ENCODE measurements around the gene ELAVL3.
A peak's percentile ranks its signal among the peaks of the same experiment; 100 is the strongest.

ELAVL3 gene

GRCh38 chr19:11485245-11485837 is 4.5 kb upstream of the ELAVL3 start:
- Histone ChIP-seq H3K4me3 (ENCODE audit: low read length in 2 of 2) (no peak overlapping the region), H3K9me3 (ENCODE audit: control insufficient read depth in 2 of 2, low read length in 2 of 2) (no peaks in the 10 kb centered on the region), H3K36me3 (ENCODE audit: control insufficient read depth in 2 of 2, insufficient read depth in 2 of 2, low read length in 2 of 2) (peaks cover 0 to 4% of the 10 kb centered on the region in 2 donors), H3K4me1 (ENCODE audit: control insufficient read depth, insufficient read depth, low read length) (peaks cover 17% of the 10 kb centered on the region), H3K9ac (ENCODE audit: low read length in 2 of 2) (no peak overlapping the region), H3K27me3 (ENCODE audit: control insufficient read depth in 1 of 2, insufficient read depth in 2 of 2, low read length in 2 of 2) (peaks cover 24 to 44% of the 10 kb centered on the region in 2 donors), H3K27ac (ENCODE audit: low read length) (no peak overlapping the region)

GRCh38 chr19:11483366-11484111 is 2.7 kb upstream of the ELAVL3 start:
- no peak overlapping the region for H3K27ac ChIP-seq (ENCODE audit: low read length)
- H3K9me3 ChIP-seq (ENCODE audit: control insufficient read depth in 2 of 2, low read length in 2 of 2) = no peaks in the 10 kb centered on the region
- no peak overlapping the region for H3K9ac ChIP-seq (ENCODE audit: low read length in 2 of 2)
- H3K27me3 ChIP-seq (ENCODE audit: control insufficient read depth in 1 of 2, insufficient read depth in 2 of 2, low read length in 2 of 2) = peaks cover 25 to 55% of the 10 kb centered on the region in 2 donors
- peaks cover 0 to 4% of the 10 kb centered on the region in 2 donors for H3K36me3 ChIP-seq (ENCODE audit: control insufficient read depth in 2 of 2, insufficient read depth in 2 of 2, low read length in 2 of 2)
- H3K4me1 ChIP-seq (ENCODE audit: control insufficient read depth, insufficient read depth, low read length) = peaks cover 25% of the 10 kb centered on the region
- no peak overlapping the region for H3K4me3 ChIP-seq (ENCODE audit: low read length in 2 of 2)

GRCh38 chr19:11482384-11483050 is 1.7 kb upstream of the ELAVL3 start:
- no peaks in the 10 kb centered on the region for H3K9me3 ChIP-seq (ENCODE audit: control insufficient read depth in 2 of 2, low read length in 2 of 2)
- H3K27ac ChIP-seq (ENCODE audit: low read length) = no peak overlapping the region
- peak overlapping the region; percentile 22 to 40 for H3K4me3 ChIP-seq (ENCODE audit: low read length in 2 of 2)
- peaks cover 27 to 55% of the 10 kb centered on the region in 2 donors for H3K27me3 ChIP-seq (ENCODE audit: control insufficient read depth in 1 of 2, insufficient read depth in 2 of 2, low read length in 2 of 2)
- no peak overlapping the region for H3K9ac ChIP-seq (ENCODE audit: low read length in 2 of 2)
- H3K36me3 ChIP-seq (ENCODE audit: control insufficient read depth in 2 of 2, insufficient read depth in 2 of 2, low read length in 2 of 2) = peaks cover 0 to 4% of the 10 kb centered on the region in 2 donors
- peaks cover 25% of the 10 kb centered on the region for H3K4me1 ChIP-seq (ENCODE audit: control insufficient read depth, insufficient read depth, low read length)

GRCh38 chr19:11481534-11482383 is 913 bp upstream of the ELAVL3 start:
- no peak overlapping the region for H3K9ac ChIP-seq (ENCODE audit: low read length in 2 of 2)
- peaks cover 25% of the 10 kb centered on the region for H3K4me1 ChIP-seq (ENCODE audit: control insufficient read depth, insufficient read depth, low read length)

GRCh38 chr19:11479898-11480714 is 740 bp downstream of the ELAVL3 start:
- no peak overlapping the region for H3K9ac ChIP-seq (ENCODE audit: low read length in 2 of 2)
- H3K27ac ChIP-seq (ENCODE audit: low read length) = no peak overlapping the region
- H3K36me3 ChIP-seq (ENCODE audit: control insufficient read depth in 2 of 2, insufficient read depth in 2 of 2, low read length in 2 of 2) = peaks cover 0 to 4% of the 10 kb centered on the region in 2 donors
- no peaks in the 10 kb centered on the region for H3K9me3 ChIP-seq (ENCODE audit: control insufficient read depth in 2 of 2, low read length in 2 of 2)
- H3K27me3 ChIP-seq (ENCODE audit: control insufficient read depth in 1 of 2, insufficient read depth in 2 of 2, low read length in 2 of 2) = peaks cover 25 to 52% of the 10 kb centered on the region in 2 donors
- H3K4me3 ChIP-seq (ENCODE audit: low read length in 2 of 2) = peak overlapping the region in 1 of 2 donors; percentile 22
- peaks cover 25% of the 10 kb centered on the region for H3K4me1 ChIP-seq (ENCODE audit: control insufficient read depth, insufficient read depth, low read length)

More at GRCh38 chr19:11481534-11482383, 913 bp upstream of the ELAVL3 start:
- Histone ChIP-seq H3K27ac (ENCODE audit: low read length) (no peak overlapping the region), H3K9me3 (ENCODE audit: control insufficient read depth in 2 of 2, low read length in 2 of 2) (no peaks in the 10 kb centered on the region), H3K4me3 (ENCODE audit: low read length in 2 of 2) (peak overlapping the region; percentile 22 to 40), H3K27me3 (ENCODE audit: control insufficient read depth in 1 of 2, insufficient read depth in 2 of 2, low read length in 2 of 2) (peaks cover 27 to 55% of the 10 kb centered on the region in 2 donors), H3K36me3 (ENCODE audit: control insufficient read depth in 2 of 2, insufficient read depth in 2 of 2, low read length in 2 of 2) (peaks cover 0 to 4% of the 10 kb centered on the region in 2 donors)

GRCh38 chr19:11479090-11479897 is 1.6 kb downstream of the ELAVL3 start:
- peaks cover 25 to 50% of the 10 kb centered on the region in 2 donors for H3K27me3 ChIP-seq (ENCODE audit: control insufficient read depth in 1 of 2, insufficient read depth in 2 of 2, low read length in 2 of 2)
- H3K4me3 ChIP-seq (ENCODE audit: low read length in 2 of 2) = no peak overlapping the region
- no peak overlapping the region for H3K9ac ChIP-seq (ENCODE audit: low read length in 2 of 2)
- H3K9me3 ChIP-seq (ENCODE audit: control insufficient read depth in 2 of 2, low read length in 2 of 2) = no peaks in the 10 kb centered on the region
- H3K36me3 ChIP-seq (ENCODE audit: control insufficient read depth in 2 of 2, insufficient read depth in 2 of 2, low read length in 2 of 2) = peaks cover 0 to 4% of the 10 kb centered on the region in 2 donors
- H3K4me1 ChIP-seq (ENCODE audit: control insufficient read depth, insufficient read depth, low read length) = peaks cover 25% of the 10 kb centered on the region
- H3K27ac ChIP-seq (ENCODE audit: low read length) = no peak overlapping the region

GRCh38 chr19:11478167-11479089 is 2.4 kb downstream of the ELAVL3 start:
- H3K27me3 ChIP-seq (ENCODE audit: control insufficient read depth in 1 of 2, insufficient read depth in 2 of 2, low read length in 2 of 2) = peaks cover 21 to 42% of the 10 kb centered on the region in 2 donors
- H3K9ac ChIP-seq (ENCODE audit: low read length in 2 of 2) = no peak overlapping the region
- H3K27ac ChIP-seq (ENCODE audit: low read length) = no peak overlapping the region
- no peaks in the 10 kb centered on the region for H3K36me3 ChIP-seq (ENCODE audit: control insufficient read depth in 2 of 2, insufficient read depth in 2 of 2, low read length in 2 of 2)
- H3K4me3 ChIP-seq (ENCODE audit: low read length in 2 of 2) = no peak overlapping the region
- H3K9me3 ChIP-seq (ENCODE audit: control insufficient read depth in 2 of 2, low read length in 2 of 2) = no peaks in the 10 kb centered on the region
- H3K4me1 ChIP-seq (ENCODE audit: control insufficient read depth, insufficient read depth, low read length) = peaks cover 25% of the 10 kb centered on the region

GRCh38 chr19:11475861-11476260 is 5.0 kb downstream of the ELAVL3 start:
- H3K27me3 ChIP-seq (ENCODE audit: control insufficient read depth in 1 of 2, insufficient read depth in 2 of 2, low read length in 2 of 2) = peaks cover 2 to 16% of the 10 kb centered on the region in 2 donors
- H3K27ac ChIP-seq (ENCODE audit: low read length) = no peak overlapping the region
- no peak overlapping the region for H3K4me3 ChIP-seq (ENCODE audit: low read length in 2 of 2)
- no peak overlapping the region for H3K9ac ChIP-seq (ENCODE audit: low read length in 2 of 2)
- H3K4me1 ChIP-seq (ENCODE audit: control insufficient read depth, insufficient read depth, low read length) = peaks cover 10% of the 10 kb centered on the region
- no peaks in the 10 kb centered on the region for H3K36me3 ChIP-seq (ENCODE audit: control insufficient read depth in 2 of 2, insufficient read depth in 2 of 2, low read length in 2 of 2)
- H3K9me3 ChIP-seq (ENCODE audit: control insufficient read depth in 2 of 2, low read length in 2 of 2) = no peaks in the 10 kb centered on the region

Measured in stomach smooth muscle (tissue), 2 donors.